PC-3 (cell line): ENCODE results near the gene PACSIN3.

ENCODE experiments used
- CTCF ChIP-seq: fragments of 300-600 bp; sonication (generic); conservative IDR thresholded peaks from 2 replicates; pipeline ENCODE4 v1.5.1; 2017; ENCODE audit warnings: antibody characterized with exemption, low read depth, mild to moderate bottlenecking, low read length
- EZH2 ChIP-seq: fragments of 300-600 bp; sonication (generic); IDR thresholded peaks from one replicate; pipeline ENCODE4 v1.6.1; 2017; ENCODE audit warnings: antibody characterized with exemption, mild to moderate bottlenecking, low read length; ENCODE audit not compliant: unreplicated experiment
- EZH2phosphoT487 ChIP-seq: fragments of 300-600 bp; sonication (generic); IDR thresholded peaks from 2 replicates; pipeline ENCODE4 v1.6.1; 2018; ENCODE audit warnings: mild to moderate bottlenecking, antibody characterized with exemption, low read length, borderline replicate concordance

GRCh38 chr11:47185305-47186075 lies 744 bp downstream of the PACSIN3 start:
- TF ChIP-seq EZH2 = no peak
- TF ChIP-seq EZH2phosphoT487 = no peak
- TF ChIP-seq CTCF = no peak
